Measurements from ENCODE around the gene ITGB2.

The ITGB2 gene

GRCh38 chr21:44842721-44843445 is 77.8 kb downstream of the ITGB2 start:
- no peak for DNase-seq

- DNase-seq = no peak
These were observed 78.6 kb downstream of the ITGB2 start for GRCh38 chr21:44842087-44842486.

- DNase-seq = no peak
These were observed 79.9 kb downstream of the ITGB2 start for GRCh38 chr21:44840771-44841170.

GRCh38 chr21:44838951-44839350 is 81.7 kb downstream of the ITGB2 start:
- DNase-seq = no peak

GRCh38 chr21:44838039-44838895 is 82.4 kb downstream of the ITGB2 start:
- DNase-seq = no peak

GRCh38 chr21:44837537-44837936 is 83.2 kb downstream of the ITGB2 start:
- no peak for DNase-seq

- no peak for DNase-seq
These were observed 83.8 kb downstream of the ITGB2 start for GRCh38 chr21:44836666-44837471.

GRCh38 chr21:44836349-44836665 is 84.4 kb downstream of the ITGB2 start:
- DNase-seq = no peak

All from NCI-H2107 (cell line).